HEK293T (cell line): ENCODE data around the gene AKR1B1.

Source experiments
- CTCF ChIA-PET: fragments of 350-600 bp; formaldehyde crosslinking; extraction: SDS; loops from one replicate; lab custom pipeline; 2021; ENCODE audit warnings: antibody characterized with exemption, inconsistent platforms; lab: Yijun Ruan, JAX
- POLR2A ChIA-PET: fragments of 350-600 bp; formaldehyde crosslinking; extraction: SDS; loops from one replicate; lab custom pipeline; 2020; ENCODE audit warnings: antibody characterized with exemption, inconsistent platforms; lab: Yijun Ruan, JAX
- DNase-seq: peaks from one replicate; pipeline ENCODE4 v3.0.0; 2012; ENCODE audit warnings: mixed read lengths; ENCODE audit errors: extremely low spot score
- ARNT ChIP-seq: fragments of 450-650 bp; IDR thresholded peaks from 2 replicates; pipeline ENCODE4 v1.6.1; 2017; ENCODE audit warnings: mild to moderate bottlenecking
- BHLHE40 ChIP-seq: fragments of 450-650 bp; IDR thresholded peaks from 2 replicates; pipeline ENCODE4 v1.6.1; 2016; ENCODE audit warnings: mild to moderate bottlenecking, moderate library complexity, borderline replicate concordance
- CTBP1 ChIP-seq: fragments of 450-650 bp; IDR thresholded peaks from 2 replicates; pipeline ENCODE4 v1.6.1; 2016; ENCODE audit warnings: borderline replicate concordance
- ELF4 ChIP-seq: fragments of 450-650 bp; IDR thresholded peaks from 2 replicates; pipeline ENCODE4 v1.6.1; 2017; ENCODE audit warnings: antibody characterized with exemption
- FOXA1 ChIP-seq: fragments of 450-650 bp; IDR thresholded peaks from 2 replicates; pipeline ENCODE4 v1.6.1; 2016; ENCODE audit warnings: mild to moderate bottlenecking
- FOXK2 ChIP-seq: fragments of 450-650 bp; IDR thresholded peaks from 2 replicates; pipeline ENCODE4 v1.6.1; 2016; ENCODE audit warnings: mild to moderate bottlenecking
- FOXM1 ChIP-seq: fragments of 450-650 bp; IDR thresholded peaks from 2 replicates; pipeline ENCODE4 v1.6.1; 2017; ENCODE audit warnings: mild to moderate bottlenecking, borderline replicate concordance
- HDGF ChIP-seq: fragments of 450-650 bp; IDR thresholded peaks from 2 replicates; pipeline ENCODE4 v1.6.1; 2017; ENCODE audit warnings: antibody characterized with exemption, borderline replicate concordance
- L3MBTL2 ChIP-seq: fragments of 450-650 bp; conservative IDR thresholded peaks from 2 replicates; pipeline ENCODE4 v1.6.1; 2016; ENCODE audit warnings: mild to moderate bottlenecking
- LEF1 ChIP-seq: fragments of 450-650 bp; IDR thresholded peaks from 2 replicates; pipeline ENCODE4 v1.6.1; 2017; ENCODE audit warnings: mild to moderate bottlenecking, borderline replicate concordance
- NFRKB ChIP-seq: fragments of 450-650 bp; IDR thresholded peaks from 2 replicates; pipeline ENCODE4 v1.6.1; 2016; ENCODE audit warnings: mild to moderate bottlenecking, moderate library complexity
- PKNOX1 ChIP-seq: fragments of 450-650 bp; IDR thresholded peaks from 2 replicates; pipeline ENCODE4 v1.6.1; 2016
- SP1 ChIP-seq: fragments of 450-650 bp; IDR thresholded peaks from 2 replicates; pipeline ENCODE4 v1.6.1; 2017
- SUZ12 ChIP-seq: fragments of 450-650 bp; IDR thresholded peaks from 2 replicates; pipeline ENCODE4 v1.6.1; 2016; ENCODE audit warnings: mild to moderate bottlenecking
- TARDBP ChIP-seq: fragments of 450-650 bp; IDR thresholded peaks from 2 replicates; pipeline ENCODE4 v1.6.1; 2016
- ZNF384 ChIP-seq: fragments of 450-650 bp; IDR thresholded peaks from 2 replicates; pipeline ENCODE4 v1.6.1; 2016

AKR1B1 gene

DNA sequence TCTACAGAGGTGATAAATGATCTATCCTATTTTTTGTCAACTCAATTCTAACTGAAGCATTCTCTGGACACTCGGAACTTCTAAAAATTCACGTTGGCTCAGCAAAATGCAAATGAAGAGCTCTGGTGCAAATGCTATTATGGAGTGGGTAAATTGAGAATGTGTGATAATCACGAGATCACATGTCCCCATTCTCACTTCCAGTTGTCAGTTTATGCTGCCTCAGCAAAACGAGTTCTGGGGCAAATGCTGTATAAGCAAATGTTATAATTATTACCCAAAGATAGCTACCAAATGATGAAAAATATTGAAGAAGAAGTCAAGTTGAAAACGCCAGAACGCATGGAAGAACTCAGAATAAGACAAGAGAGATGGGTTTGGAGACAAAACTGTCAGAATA lies 29.4 kb downstream of the AKR1B1 start:
- ChIA-PET CTCF (interaction anchor here (0.6 to 1.0 kb wide), 3 partner anchors 9 to 177 kb away, joined by 3 to 4 read pairs (median 3); partner anchors contain the start of gene AKR1B1), POLR2A (no interaction called here)
- no peak for TF ChIP-seq L3MBTL2
- TF ChIP-seq ZNF384: no peak
- no peak for TF ChIP-seq LEF1
- TF ChIP-seq ELF4: no peak
- no peak for TF ChIP-seq FOXA1
- TF ChIP-seq ARNT: no peak
- no peak for DNase-seq

- CTCF ChIA-PET: interaction anchor here (0.6 to 1.0 kb wide), 3 partner anchors 8 to 528 kb away, joined by 3 to 13 read pairs (median 4); partner anchors contain the start of gene AKR1B1
- POLR2A ChIA-PET: no interaction called here
- no peak for TF ChIP-seq FOXK2
- no peak for TF ChIP-seq NFRKB
- no peak for TF ChIP-seq PKNOX1
- no peak for TF ChIP-seq CTBP1
- TF ChIP-seq ARNT: no peak
- no peak for TF ChIP-seq LEF1
- no peak for TF ChIP-seq L3MBTL2
- no peak for DNase-seq
Observed at GRCh38 chr7:134428942-134429341, 30.0 kb downstream of the AKR1B1 start.

DNA sequence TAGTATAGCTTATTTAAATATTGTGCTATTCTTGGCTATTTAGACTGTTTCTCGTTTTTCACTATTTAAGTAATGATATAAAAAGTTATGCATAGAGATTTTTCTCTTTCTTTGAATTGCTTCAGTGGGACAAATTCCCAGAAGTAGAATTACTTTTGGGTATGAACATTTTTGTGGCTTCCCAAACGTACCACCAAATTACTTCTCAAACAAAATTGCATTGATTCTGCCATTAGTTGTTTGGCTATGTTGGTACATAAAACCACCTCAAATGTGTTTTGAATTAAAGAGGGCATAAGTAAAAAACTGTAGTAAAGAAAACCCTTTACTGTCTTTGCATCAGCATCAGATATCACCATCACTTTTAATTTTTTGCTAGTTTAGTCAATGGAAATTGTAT lies 31.0 kb downstream of the AKR1B1 start:
- DNase-seq: no peak
- ChIA-PET CTCF (no interaction called here), POLR2A (no interaction called here)

GRCh38 chr7:134425777-134426176 lies 33.1 kb downstream of the AKR1B1 start:
- ChIA-PET CTCF (no interaction called here), POLR2A (no interaction called here)
- no peak for TF ChIP-seq PKNOX1
- TF ChIP-seq FOXM1: no peak
- no peak for DNase-seq

More for the DNA sequence above, 31.0 kb downstream of the AKR1B1 start:
- TF ChIP-seq ELF4 (no peak), L3MBTL2 (no peak), SUZ12 (no peak), TARDBP (no peak), BHLHE40 (no peak), ZNF384 (no peak), SP1 (no peak), FOXK2 (no peak), ARNT (no peak), FOXM1 (no peak), LEF1 (no peak), NFRKB (no peak), FOXA1 (no peak), CTBP1 (no peak), PKNOX1 (no peak), HDGF (no peak)

GRCh38 chr7:134422638-134423037 lies 36.3 kb downstream of the AKR1B1 start:
- no peak for DNase-seq
- TF ChIP-seq L3MBTL2 (no peak), BHLHE40 (no peak)
- ChIA-PET CTCF (interaction anchor here (1.0 kb wide), 1 partner anchor 10 kb away, joined by 5 read pairs; no protein-coding TSS in a partner anchor), POLR2A (interaction anchor here (2.1 kb wide), 1 partner anchor 10 kb away, joined by 7 read pairs; no protein-coding TSS in a partner anchor)

DNA sequence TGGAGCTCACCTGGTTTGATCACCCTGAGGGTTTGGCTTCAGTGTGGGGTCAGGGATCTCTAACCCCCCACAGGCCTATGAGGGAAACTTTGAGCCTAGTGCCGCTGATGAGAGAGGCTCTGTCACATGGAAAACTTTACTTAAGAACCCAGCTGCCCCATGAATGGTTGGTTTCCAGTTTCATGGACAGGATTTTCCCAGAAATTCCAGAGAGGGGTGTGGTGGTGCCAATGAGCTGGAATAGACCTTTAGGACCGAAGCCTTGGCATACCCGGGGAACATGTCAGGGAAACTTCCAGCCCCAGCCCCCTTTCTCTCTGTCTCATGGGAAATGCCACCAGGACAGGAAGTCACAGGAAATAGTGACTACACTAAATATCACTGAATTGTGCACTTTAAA lies 36.9 kb downstream of the AKR1B1 start:
- POLR2A ChIA-PET: interaction anchor here (2.1 kb wide), 1 partner anchor 10 kb away, joined by 7 read pairs; no protein-coding TSS in a partner anchor
- DNase-seq: no peak
- CTCF ChIA-PET: interaction anchor here (1.0 to 1.5 kb wide), 2 partner anchors 10 to 30 kb away, joined by 3 to 5 read pairs; no protein-coding TSS in a partner anchor
- TF ChIP-seq ELF4 (no peak), SP1 (no peak), L3MBTL2 (no peak), FOXK2 (no peak), PKNOX1 (no peak), FOXM1 (no peak), ZNF384 (no peak), LEF1 (no peak), BHLHE40 (no peak), NFRKB (no peak), FOXA1 (no peak), HDGF (no peak), ARNT (no peak), CTBP1 (no peak), SUZ12 (no peak), TARDBP (no peak)
